Measurements from ENCODE around the gene SDK2. TPM values are rescaled to one million over a fixed set of nuclear protein-coding genes. Genes with fewer than 3 reads are reported as not detected.

SDK2 gene
- polyA plus RNA-seq, 1 experiment = 0.04 TPM

DNA sequence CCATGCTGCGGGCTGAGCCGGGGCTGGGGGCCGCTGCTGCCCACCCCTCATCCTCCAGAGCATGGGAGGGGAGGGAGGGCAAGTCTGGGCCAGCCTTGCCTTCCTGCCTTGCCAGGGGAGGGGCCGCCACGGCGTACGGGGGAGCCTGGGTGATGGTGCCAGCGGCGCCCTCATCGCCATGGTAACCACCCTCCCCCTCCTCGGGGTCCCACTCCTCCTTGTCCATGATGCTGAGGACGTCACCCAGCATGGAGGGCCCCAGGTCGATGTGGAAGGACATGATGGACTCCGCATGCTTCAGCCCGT lies 358.7 kb downstream of the SDK2 start:
- Histone ChIP-seq H3K27me3 (ENCODE audit: control insufficient read depth, insufficient read depth, low read length) (no peaks in the 10 kb centered on the region), H3K36me3 (ENCODE audit: control insufficient read depth, insufficient read depth, low read length) (peaks cover 24% of the 10 kb centered on the region), H3K4me3 (ENCODE audit: low read depth, low read length) (no peak overlapping the region)
- TF ChIP-seq, protein P1, sequence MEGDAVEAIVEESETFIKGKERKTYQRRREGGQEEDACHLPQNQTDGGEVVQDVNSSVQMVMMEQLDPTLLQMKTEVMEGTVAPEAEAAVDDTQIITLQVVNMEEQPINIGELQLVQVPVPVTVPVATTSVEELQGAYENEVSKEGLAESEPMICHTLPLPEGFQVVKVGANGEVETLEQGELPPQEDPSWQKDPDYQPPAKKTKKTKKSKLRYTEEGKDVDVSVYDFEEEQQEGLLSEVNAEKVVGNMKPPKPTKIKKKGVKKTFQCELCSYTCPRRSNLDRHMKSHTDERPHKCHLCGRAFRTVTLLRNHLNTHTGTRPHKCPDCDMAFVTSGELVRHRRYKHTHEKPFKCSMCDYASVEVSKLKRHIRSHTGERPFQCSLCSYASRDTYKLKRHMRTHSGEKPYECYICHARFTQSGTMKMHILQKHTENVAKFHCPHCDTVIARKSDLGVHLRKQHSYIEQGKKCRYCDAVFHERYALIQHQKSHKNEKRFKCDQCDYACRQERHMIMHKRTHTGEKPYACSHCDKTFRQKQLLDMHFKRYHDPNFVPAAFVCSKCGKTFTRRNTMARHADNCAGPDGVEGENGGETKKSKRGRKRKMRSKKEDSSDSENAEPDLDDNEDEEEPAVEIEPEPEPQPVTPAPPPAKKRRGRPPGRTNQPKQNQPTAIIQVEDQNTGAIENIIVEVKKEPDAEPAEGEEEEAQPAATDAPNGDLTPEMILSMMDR (IDR thresholded peaks at IDR 0.05; ENCODE audit: insufficient read depth, low read depth, low read length) = no peak
- ChIA-PET POLR2A (no interaction called here), CTCF (interaction anchor here (2.0 kb wide), 1 partner anchor 84 kb away, joined by 12 read pairs; no protein-coding TSS in a partner anchor)
- no peak for DNase-seq (ENCODE audit: low read depth)

DNA sequence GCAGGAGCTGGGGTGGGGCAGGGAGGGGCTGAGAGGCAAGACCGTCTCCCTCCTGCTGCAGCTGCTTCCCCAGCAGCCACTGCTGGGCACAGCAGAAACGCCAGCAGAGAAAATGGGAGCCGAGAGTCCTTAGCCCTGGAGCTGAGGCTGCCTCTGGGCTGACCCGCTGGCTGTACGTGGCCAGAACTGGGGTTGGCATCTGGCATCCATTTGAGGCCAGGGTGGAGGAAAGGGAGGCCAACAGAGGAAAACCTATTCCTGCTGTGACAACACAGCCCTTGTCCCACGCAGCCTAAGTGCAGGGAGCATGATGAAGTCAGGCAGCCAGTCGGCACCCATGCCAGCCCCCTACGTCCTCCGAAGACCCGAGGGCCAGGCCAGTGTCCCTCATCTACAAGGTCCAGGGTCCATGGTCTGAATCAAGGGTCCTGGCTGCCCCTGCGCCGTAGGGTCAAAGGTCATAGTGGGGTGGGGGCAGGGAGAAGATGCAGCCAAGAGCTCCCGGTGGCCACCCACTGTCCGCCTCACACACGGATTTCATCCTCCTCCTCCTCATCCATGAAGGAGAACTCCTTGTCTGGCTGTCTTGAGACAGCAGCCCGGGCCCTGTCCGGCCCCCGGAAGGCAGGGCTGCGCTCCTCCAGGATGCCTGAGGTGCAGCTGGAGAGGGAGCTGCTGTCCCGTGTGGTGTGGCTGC lies 359.2 kb downstream of the SDK2 start:
- no peaks in the 10 kb centered on the region for H3K27me3 ChIP-seq (ENCODE audit: control insufficient read depth, insufficient read depth, low read length)
- H3K4me3 ChIP-seq (ENCODE audit: low read depth, low read length) = no peak overlapping the region
- TF ChIP-seq, protein P1 (IDR thresholded peaks at IDR 0.05; ENCODE audit: insufficient read depth, low read depth, low read length) = no peak
- peaks cover 24% of the 10 kb centered on the region for H3K36me3 ChIP-seq (ENCODE audit: control insufficient read depth, insufficient read depth, low read length)
- POLR2A ChIA-PET = no interaction called here
- CTCF ChIA-PET = interaction anchor here (0.6 to 2.0 kb wide), 3 partner anchors 85 to 891 kb away, joined by 3 to 12 read pairs (median 9); no protein-coding TSS in a partner anchor
- no peak for DNase-seq (ENCODE audit: low read depth)
